Measurements from ENCODE around the gene ADGRV1.

The ADGRV1 gene

DNA sequence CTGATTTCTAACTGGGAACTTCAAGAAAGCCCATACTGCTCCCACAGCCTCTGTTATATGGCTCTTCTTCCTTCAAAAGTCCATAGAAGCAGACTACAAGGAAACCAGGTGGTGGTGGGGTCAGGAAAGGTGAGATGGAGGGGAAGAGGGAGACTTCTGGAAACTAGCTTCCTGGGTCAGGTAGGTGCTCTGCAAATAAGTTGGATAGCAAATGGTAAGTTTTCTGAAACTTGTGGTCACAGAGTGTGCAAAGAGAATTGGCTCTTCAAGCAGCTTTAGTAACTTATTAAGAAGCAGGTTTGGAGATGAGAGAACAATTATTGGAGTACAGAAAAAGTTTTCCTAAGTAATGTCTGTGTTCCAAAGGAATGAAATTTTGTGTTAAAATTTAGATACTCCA is 316.9 kb downstream of the ADGRV1 start:
- DNase-seq = no peak

DNA sequence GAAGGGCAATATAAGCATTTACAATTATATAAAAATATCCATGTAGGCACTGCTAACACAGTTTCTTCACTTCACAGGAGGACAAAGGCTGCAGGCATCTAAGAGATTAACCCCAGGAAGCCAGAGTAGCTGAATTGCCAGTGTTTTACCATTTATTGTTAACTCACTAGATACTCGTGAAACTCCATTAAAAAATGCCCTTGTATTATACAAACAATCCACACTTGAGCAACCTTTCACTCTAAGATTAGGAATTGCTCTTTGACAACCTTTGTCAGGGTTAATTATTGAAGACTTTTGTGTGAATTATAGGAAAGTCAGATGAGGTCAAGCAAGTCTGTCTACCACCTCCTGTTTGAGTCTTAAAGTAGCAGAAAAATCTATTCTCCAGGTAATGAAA is 317.8 kb downstream of the ADGRV1 start:
- no peak for DNase-seq

DNA sequence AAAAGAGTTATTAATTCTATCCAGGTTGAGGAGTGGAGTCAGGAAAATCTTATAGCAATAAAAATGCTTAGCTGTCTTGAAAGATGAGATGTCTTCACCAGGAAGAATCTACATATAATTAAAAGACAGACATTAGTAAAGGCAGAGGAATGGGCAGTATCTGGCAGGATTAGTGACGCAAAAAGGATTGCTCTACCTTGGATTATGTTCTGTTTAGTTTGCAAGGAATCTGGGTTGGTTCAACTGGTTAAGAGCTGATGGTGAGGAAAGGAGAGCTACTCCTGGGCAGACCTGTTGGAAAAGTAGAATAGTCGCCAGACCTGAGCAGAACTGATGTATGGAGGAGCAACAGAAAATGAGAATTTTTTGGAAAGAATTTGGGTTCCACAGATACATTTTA is 318.5 kb downstream of the ADGRV1 start:
- no peak for DNase-seq

DNA sequence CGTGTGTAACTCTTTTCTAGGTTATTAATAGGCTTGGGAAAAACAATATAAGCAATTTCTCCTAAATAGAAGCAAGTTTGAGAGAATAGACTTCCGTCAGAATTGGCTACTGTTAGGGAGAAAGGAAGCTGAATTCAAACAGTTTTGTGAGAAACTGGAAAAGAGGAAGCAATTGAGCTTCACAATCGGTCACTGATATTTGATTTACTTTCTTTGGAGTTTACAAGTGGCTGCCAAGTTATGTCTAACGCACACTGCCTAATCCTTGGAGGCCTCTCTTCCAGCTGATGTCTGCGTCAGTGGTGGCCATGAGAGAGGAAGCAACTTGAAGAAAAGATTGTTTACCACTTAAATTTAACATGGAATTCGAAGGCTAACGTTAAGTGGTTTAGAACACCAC is 319.5 kb downstream of the ADGRV1 start:
- no peak for DNase-seq

DNA sequence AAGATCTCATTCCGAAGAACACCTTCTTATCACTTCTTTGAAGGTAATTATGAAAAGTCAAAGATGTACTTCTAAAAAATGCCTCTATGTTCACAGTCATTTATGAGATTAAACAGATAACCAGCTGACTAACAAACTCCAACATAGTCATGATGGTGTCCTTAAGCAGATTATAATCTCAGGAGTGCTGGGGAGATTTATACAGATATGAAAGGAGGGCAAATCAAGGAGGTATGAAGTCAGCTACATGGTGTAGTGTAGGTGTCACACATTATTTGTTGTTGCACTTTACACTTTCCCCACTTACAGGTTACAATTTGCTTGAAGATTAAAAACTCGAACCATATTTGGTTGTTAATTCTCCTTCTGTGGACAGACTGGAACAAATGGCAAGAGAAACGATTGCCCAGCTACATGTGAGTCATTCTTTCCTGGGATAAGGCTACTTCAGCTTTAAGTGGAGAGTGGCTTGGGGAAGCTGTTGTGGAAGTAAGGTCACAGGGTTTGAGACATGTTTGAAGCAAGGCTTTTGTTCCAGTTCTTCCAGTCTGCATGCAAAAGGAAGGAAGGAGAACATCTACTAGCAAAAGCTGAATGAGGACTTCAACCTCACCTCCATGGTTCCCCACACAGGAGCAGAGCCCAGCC is 320.1 kb downstream of the ADGRV1 start:
- DNase-seq = no peak

DNA sequence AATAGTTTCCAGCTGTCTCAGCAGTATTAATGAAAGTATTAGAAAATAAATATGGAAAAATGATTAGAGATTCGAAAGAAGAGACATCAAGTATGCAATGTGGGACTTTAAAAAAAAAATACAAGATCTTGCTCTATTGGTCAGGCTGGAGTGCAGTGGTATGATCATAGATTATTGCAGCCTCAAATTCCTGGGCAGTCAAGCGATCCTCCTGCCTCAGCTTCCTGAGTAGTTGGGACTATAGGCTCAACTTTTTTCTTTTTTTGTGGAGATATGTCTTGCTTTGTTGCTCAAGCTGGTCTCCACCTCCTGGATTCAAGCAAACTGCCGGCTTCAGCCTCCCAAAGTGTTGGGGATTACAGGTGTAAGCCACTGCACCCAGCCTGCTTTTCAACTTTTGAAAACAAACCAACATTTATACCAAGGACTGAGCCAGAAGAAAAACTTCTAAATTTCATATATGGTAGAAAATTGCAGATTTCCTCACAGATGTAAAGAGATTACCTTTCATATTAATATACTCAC is 323.1 kb downstream of the ADGRV1 start:
- DNase-seq = no peak

DNA sequence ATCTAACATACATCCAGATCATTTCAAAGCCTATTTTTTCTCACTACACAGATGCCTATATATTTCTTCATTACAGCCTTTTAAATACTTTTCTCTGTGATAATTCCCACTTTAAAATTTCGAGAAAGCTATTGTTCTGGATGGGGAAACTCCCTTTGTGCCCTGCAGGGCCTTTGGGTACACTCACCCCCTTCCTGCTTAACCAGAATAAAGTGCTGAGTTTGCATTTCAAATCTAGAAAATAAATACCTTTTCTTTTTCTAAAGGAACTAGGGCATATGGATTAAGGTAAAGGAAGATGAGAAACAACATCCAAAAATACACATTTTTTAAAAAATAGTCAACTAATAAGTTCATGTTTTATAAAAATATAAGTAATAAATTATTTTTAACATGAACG is 323.9 kb downstream of the ADGRV1 start:
- DNase-seq = no peak

DNA sequence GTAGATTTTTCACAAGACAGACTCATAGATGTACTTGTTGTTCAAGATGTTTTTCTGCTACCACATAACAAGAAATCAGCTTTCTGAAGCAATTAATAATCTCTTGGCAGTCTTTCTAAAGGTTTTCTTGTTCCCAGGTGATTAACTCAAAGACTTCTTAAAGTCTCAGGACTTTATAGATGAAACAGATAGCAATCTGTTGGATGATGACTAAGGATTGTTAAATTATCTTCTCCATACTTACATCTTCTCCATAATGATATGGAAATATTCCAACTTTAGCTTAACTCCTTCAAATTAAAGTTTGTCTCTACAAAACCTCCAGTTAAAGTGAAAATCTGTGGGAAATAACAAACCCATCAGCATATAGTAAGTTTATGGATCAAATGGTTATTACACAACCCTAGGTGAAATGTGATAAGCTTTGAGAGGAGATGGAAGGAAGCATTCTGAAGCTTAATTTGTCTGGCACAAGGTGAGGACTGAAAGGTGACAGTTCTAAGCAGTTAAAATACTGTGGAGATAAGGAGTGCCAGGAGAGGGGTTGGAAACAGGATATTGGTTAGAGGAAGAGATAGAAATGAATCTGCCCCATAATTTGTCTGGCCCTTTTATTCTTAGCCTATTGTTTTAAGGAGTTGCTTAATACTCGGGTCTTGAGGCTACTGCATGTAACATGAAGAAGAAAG is 326.7 kb downstream of the ADGRV1 start:
- DNase-seq = no peak

DNA sequence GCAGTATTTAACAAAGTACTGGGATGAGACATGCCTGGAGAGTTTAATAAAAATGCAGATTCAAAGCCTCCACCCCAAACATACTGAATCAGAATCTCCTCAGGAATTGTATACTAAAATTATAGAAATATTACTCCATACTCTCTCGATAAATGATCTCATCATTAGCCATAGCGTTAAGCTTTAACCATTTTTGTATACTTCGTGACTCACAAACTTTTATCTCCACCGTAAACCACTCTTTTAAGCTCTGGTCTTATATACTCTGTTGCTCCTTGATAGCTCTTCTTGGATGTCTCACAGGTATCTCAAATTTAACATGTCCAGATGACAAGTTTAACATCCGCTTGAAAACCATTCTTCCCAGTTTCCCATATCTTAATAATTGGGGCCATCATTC is 327.8 kb downstream of the ADGRV1 start:
- DNase-seq = no peak

DNA sequence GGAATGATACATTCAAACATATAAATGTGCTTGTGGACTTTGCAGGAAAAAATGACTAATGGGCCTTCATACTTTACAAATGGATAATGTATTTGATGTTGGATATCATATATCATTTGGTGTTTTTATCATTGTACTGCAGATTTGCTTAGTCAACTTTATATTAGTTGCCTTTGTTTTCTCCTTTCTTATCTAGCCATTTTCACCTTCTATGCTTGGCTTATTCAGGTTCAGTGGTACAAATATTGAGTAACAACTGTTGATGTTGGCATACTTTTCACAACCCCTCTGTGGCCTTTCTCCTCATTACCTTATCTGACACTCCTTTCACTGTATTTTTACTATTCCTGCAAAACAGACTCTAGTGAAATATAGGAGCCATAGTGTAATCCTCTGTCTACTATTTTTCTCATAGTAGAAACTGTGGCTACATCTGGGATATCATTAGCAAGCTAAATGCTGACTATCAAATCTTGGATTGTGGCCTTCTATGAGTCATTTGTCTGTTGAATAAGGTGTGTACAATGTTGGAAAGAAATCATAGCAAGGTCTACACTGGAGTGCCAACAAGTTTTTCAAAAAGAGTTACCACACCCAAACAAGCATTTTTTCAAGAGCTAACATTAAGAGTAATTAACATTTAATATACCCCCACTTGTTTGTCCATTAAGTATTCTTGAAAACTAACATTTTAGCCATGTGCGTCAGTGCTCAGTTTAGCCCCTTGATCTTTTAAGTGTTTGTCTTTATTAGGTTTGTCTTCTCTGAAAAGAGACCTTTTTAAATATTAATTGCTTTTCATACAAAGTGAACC is 330.1 kb downstream of the ADGRV1 start:
- peak; percentile 74 for DNase-seq

DNA sequence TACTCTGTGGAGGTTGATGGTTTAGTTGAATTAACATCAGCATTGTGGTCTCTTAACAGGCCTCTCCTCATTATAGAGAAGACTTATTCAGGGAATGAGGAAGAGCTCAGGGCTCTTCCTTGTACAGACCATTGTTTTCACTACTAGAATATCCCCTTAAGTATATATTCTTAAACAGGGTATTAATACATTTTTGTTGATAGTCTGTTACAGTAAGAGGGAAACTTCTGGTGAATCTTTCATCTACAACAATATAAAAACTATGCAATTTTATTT is 330.7 kb downstream of the ADGRV1 start:
- no peak for DNase-seq

DNA sequence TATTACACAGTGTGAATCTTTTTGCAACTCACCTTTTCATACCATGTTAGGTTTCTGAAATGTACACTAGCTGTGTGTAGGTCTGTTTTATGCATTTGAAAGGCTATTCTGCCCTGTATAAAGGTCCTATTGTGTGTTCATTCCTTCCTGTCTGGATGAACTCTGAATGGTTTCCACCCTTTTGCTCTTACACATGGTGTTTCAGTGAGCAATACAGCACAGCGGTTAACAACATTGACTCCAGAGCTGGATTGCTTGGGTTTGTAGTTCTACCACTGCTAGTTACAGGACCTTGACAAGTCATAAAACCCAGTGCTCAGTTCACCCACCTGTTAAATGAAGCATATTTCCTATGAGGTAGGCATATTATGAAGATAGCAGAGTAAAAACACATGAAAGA is 331.6 kb downstream of the ADGRV1 start:
- DNase-seq = no peak

DNA sequence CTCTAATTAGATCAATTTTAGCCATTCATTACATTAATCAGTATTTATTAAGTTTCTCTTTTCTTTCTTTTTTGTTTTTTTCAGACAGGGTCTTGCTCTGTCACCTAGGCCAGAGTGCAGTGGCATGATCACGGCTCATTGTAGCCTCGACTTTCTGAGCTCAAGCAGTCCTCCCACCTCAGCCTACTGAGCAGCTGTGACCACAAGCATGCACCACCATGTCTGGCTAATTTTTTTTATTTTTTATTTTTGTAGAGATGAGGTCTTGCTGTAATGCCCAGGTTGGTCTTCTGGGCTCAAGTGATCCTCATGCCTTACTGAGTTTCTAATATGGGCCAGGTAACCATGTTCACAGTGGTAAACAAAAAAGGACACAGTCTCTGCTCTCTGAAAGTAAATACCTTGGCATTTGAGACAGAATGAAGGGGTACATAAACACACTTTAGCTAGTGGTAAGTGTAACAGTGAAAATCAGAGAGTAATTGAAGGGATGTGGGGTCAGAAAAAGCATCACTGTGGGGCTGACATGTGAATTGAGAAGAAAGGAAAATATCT is 336.3 kb downstream of the ADGRV1 start:
- no peak for DNase-seq

DNA sequence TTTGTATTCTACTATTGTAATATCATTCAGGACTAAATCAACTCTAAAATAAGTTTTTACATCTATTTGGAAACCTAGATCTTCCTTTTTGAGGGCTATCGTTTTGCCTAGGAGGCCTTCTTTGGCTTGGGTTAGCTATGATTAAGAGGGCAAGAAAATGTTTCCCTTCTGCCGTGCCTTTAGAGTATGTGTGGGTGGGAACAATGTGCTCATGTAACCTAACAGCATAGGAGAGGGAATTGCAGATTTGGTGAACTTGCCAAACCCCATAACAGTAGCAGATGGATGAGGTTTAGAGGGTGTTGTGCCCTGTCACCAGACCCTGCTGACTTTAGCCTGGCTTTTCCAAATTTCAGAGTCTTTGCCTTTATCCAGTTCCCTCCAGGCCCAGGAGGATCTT is 339.0 kb downstream of the ADGRV1 start:
- DNase-seq = no peak

DNA sequence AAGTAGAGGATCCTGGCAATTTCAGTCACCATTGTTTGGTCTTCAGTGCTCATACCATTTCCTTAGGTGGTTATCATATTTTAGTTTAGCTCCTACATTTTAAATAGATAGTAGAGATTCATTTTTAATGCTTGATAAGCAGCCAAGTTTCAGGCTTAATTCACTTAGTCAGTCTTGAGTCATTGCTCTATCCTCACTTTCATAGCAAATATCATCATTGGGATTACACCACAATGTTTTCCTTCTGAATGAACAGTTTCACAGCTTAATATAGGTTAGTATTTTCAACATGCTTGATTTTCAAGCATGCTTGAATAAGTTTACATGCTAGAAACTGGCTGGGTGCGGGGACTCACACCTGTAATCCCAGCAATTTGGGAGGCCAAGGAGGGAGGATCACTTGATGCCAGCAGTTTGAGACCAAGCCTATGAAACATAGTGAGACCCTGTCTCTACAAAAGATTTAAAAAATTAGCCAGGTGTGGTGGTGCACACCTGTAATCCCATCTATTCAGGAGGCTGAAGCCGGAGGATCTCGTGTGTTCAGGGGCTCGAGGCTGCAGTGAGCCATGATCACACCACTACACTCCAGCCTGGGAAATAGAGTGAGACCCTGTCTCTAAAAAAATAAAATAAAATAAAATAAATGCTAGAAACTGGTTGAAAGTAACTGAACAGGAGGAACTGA is 339.9 kb downstream of the ADGRV1 start:
- no peak for DNase-seq

DNA sequence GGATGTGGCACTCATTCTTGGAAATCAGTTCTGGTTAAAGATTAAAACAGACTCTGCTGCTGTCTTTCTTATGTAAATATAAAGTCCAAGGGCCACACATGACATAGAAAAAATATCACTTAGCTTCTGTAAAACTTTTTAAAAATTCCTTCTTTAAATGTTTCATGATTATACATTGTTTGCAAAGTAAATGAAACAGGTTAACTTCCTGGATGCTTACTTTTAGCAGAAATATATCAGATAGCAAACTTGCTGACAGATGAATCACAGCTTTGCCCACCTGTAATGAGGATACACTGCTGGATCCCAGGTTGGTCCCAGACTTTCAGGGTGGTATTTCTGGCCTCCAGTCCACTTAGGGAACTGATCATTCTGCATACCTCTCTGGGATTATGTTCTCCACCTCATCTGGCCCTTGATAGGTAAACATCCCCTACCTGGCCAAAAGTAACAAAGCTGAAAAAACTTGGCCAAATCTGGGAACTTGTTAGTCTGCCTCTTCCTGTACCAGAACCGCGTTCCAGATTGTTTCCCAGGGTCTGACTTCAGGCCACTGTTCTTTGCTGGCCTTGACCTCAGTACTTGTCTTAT is 340.5 kb downstream of the ADGRV1 start:
- DNase-seq = no peak

DNA sequence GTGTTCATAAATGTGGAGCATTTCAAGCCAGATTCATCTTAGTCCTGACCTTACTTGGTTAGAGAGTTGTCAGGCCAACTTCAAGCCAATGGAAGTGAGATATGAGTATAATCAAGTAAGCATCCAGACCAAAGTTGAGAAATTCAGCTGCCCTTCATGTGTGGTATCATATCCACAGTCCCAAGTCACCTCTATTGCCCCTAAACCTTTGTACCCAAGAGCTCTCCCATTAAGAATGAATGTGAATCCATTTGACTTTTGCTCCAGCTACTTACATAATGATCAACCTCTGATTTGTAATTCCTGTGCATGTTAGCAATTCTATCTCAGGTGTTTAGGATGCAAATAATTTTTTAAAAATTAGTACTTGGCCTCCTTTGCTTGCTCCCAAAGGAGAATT is 342.7 kb downstream of the ADGRV1 start:
- no peak for DNase-seq

DNA sequence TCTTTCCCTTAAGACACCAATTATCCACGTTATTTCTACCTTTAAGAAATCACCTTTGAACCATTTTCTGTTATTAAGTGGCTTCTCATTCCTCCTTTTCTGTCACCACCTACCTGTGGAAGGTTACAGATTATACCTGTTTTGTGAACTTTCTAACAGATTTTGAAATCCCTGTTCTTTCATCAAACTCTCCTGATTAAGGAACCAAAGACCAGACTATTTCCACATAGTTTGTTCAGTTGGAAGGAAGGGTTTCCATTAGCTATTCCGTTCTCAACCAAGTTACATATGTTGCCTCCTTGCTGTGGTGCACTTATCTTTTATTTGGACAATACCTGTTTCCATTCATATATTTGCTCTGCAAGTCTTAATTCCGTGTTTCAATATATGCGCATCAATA is 343.6 kb downstream of the ADGRV1 start:
- no peak for DNase-seq

DNA sequence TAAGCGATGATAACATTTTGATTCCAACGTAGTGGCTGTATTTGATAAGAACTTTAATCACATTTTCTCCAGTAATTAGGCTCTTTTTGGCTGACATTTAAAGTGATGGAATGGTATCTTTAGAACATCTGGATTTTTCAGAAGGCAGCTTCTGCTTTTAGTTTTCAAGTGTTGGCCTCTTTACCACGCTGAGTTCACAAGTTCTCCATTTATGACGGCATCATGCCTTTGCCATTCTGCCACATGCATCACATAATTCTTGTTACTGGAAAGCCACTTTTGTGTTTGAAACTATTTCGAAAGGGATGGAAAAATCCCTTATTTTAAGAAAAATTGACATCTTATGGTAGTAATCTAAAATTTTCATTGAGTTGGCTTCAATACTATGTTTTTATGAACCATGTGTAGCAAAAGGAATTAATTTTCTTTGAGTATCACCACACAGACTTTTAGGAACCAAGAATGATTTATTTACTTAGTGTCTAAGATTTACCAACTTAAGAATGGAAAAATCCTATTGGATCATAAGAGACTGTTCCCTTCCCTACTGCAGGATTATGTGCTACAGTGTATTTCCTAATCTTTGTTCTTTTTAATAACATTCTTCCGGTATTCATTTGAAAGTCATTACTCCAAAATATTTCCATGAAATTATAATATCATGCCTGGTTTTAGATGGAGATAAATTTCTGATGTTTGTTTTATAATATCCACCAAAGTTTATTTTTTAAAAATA is 344.2 kb downstream of the ADGRV1 start:
- DNase-seq = no peak

DNA sequence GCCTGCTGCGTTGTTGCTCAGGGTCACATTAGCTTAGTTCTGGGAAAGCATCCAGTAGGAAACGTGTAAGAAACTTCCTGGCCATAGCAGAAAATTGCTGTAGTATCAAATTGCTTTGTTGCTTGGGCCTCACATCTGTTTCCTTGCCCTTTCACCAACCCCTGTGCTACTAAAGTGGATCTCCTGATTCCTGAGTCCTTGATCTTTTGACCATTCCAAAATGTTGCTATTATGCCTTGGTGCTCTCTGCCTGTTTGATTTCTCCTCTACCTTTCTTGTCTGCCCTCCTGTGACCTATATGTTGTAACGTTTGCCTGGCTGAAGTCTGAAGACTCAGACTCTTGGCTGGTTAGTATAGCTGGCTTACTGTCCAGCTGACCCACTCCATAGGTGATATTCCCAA is 350.5 kb downstream of the ADGRV1 start:
- DNase-seq = no peak

DNA sequence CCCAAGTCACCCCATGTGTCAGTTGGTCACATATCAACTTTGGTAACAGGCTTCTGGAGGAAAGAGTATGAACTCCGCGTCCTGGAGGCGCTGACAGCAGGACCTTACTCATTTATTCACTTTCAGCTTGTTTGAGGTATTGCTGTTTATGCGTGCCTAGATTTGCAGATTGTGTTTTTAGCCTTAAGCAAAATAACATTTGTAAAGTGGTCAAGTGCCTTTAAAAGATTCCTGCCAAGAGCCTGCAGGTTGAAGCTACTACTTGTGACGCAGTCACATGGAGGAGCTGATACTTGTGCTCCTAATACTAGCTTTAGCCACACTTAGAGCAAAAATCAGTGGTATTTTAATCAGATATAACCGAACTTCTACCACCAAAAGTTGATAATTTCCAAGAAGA is 351.3 kb downstream of the ADGRV1 start:
- no peak for DNase-seq

DNA sequence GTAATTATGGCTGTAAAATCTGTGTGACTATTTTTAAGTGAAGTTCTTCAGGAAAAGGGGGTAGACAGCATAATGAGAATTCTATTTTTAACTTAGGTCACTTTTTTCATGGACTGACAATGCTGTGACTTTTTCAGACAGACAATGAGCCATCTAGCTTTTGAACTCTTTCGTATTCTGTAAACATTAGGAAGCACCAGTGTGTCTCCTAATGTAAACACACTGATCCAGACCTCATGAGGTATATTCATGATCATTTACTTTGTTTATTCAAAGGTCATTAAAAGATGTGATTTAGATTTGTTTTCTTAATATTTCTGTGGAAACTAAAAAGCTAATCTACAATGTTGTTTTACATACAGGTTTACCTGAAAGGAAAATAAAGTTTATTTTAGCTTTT is 352.6 kb downstream of the ADGRV1 start:
- DNase-seq = no peak

Measured in NCI-H1105 treated with DMSO at 0.1 percent for 48 hours (cell line).